GM12891 (cell line): ENCODE results near the gene VPS35L.

Experiments used
- POLR2A ChIP-seq: IDR thresholded peaks from 2 replicates; pipeline ENCODE4 v1.6.1; 2011; ENCODE audit warnings: low read depth, low read length, control low read depth
- POLR2AphosphoS5 ChIP-seq: IDR thresholded peaks from 2 replicates; pipeline ENCODE4 v1.6.1; 2011; ENCODE audit warnings: low read depth, low read length, control low read depth
- SPI1 ChIP-seq: IDR thresholded peaks from 2 replicates; pipeline ENCODE4 v1.6.1; 2011; ENCODE audit warnings: low read depth, low read length, control low read depth
- TAF1 ChIP-seq: IDR thresholded peaks from 2 replicates; pipeline ENCODE4 v1.6.1; 2011; ENCODE audit warnings: low read depth, low read length, control low read depth

DNA sequence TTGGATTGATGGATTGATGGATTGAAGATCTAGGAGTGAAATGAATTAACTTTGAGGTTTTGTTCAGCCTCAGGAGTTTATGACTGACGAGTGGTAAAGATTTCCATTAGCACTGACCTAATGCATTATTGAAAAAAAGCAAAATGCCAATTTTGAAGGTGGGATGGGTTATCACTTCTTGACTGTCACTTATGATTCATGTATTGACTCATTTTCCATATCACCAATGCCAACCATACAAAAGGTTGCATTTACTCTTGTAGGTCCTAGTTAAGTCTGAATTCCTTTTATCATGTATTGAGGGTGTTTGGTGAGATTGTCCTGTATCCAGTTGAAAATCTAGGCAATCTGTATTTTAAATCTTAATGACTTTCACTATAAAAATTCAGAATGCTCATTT, 104.9 kb downstream of the VPS35L start:
- TF ChIP-seq POLR2AphosphoS5 (no peak), TAF1 (no peak), POLR2A (no peak), SPI1 (no peak)
